IMR-90 (cell line): ENCODE results near the gene CATSPERZ. TPM values are rescaled to one million over a fixed set of nuclear protein-coding genes. Genes with fewer than 3 reads are reported as not detected.

Experiments used
- ATAC-seq: fragments of 200-7000 bp; cut with Tn5 transposase; 2 replicates; pipeline ENCODE4 v1.9.1; 2020; ENCODE audit warnings: low read depth, mild to moderate bottlenecking, moderate library complexity
- BruUV-seq: library from RNA; stranded (reverse); fragments of 400-500 nt; replicated peaks from 2 replicates; lab custom pipeline; 2021; lab: Mats Ljungman, UMichigan
- CTCF ChIA-PET: fragments of 300-600 bp; formaldehyde crosslinking; extraction: SDS; loops from one replicate; lab custom pipeline; 2021; ENCODE audit warnings: antibody characterized with exemption; lab: Yijun Ruan, JAX
- POLR2A ChIA-PET: fragments of 300-600 bp; sonication (Branson Sonifier 250); formaldehyde crosslinking; loops from one replicate; lab custom pipeline; 2022; ENCODE audit warnings: antibody characterized with exemption; ENCODE audit not compliant: unreplicated experiment; lab: Charles Lee
- DNase-seq: peaks from one replicate; pipeline ENCODE4 v3.0.0; 2013
- H2AFZ ChIP-seq: replicated peaks from 2 replicates; pipeline ENCODE3; 2013; ENCODE audit warnings: low read length, mild to moderate bottlenecking; ENCODE audit not compliant: poor library complexity
- H2AK5ac ChIP-seq: 2 replicates; pipeline ENCODE4 v1.6.1; 2013; ENCODE audit warnings: low read depth, low read length, inconsistent platforms
- H2AK9ac ChIP-seq: replicated peaks from 2 replicates; pipeline ENCODE3; 2013; ENCODE audit warnings: mild to moderate bottlenecking, low read depth, low read length, moderate library complexity; ENCODE audit not compliant: poor library complexity
- H2BK120ac ChIP-seq: 2 replicates; pipeline ENCODE4 v1.6.1; 2013; ENCODE audit warnings: low read depth, low read length, inconsistent platforms
- H2BK15ac ChIP-seq: 3 replicates; pipeline ENCODE4 v1.6.1; 2013; ENCODE audit warnings: low read depth, low read length, inconsistent platforms
- H2BK20ac ChIP-seq: 2 replicates; pipeline ENCODE4 v1.6.1; 2013; ENCODE audit warnings: low read depth, mild to moderate bottlenecking, inconsistent platforms, low read length, moderate library complexity
- H2BK5ac ChIP-seq: 2 replicates; pipeline ENCODE4 v1.6.1; 2013; ENCODE audit warnings: mild to moderate bottlenecking, low read depth, low read length, inconsistent platforms; ENCODE audit not compliant: poor library complexity, severe bottlenecking
- H3K14ac ChIP-seq: replicated peaks from 2 replicates; pipeline ENCODE4 v1.6.1; 2013; ENCODE audit warnings: low read depth, low read length, inconsistent platforms
- H3K18ac ChIP-seq: 2 replicates; pipeline ENCODE4 v1.6.1; 2013; ENCODE audit warnings: low read depth, low read length, control low read depth
- H3K23ac ChIP-seq: 2 replicates; pipeline ENCODE4 v1.6.1; 2013; ENCODE audit warnings: low read depth, low read length, inconsistent platforms
- H3K27ac ChIP-seq: 2 replicates; pipeline ENCODE4 v1.5.1; 2013; ENCODE audit warnings: mild to moderate bottlenecking, control low read depth, low read length; ENCODE audit not compliant: insufficient read depth
- H3K27me3 ChIP-seq: 2 replicates; pipeline ENCODE4 v1.6.1; 2013; ENCODE audit warnings: low read length; ENCODE audit not compliant: control insufficient read depth, insufficient read depth
- H3K36me3 ChIP-seq: 2 replicates; pipeline ENCODE4 v1.6.1; 2013; ENCODE audit warnings: low read length, mixed read lengths; ENCODE audit not compliant: control insufficient read depth, insufficient read depth
- H3K4ac ChIP-seq: 2 replicates; pipeline ENCODE4 v1.6.1; 2013; ENCODE audit warnings: low read depth, low read length, inconsistent platforms
- H3K4me1 ChIP-seq: 2 replicates; pipeline ENCODE4 v1.6.1; 2013; ENCODE audit warnings: low read length, mixed read lengths; ENCODE audit not compliant: control insufficient read depth, insufficient read depth
- H3K4me2 ChIP-seq: 2 replicates; pipeline ENCODE4 v1.6.1; 2013; ENCODE audit warnings: low read depth, mild to moderate bottlenecking, control low read depth, low read length, moderate library complexity
- H3K4me3 ChIP-seq: 2 replicates; pipeline ENCODE4 v1.5.1; 2013; ENCODE audit warnings: low read depth, mild to moderate bottlenecking, control low read depth, low read length, moderate library complexity; ENCODE audit not compliant: insufficient read depth
- H3K56ac ChIP-seq: 2 replicates; pipeline ENCODE4 v1.6.1; 2013; ENCODE audit warnings: low read length, inconsistent platforms; ENCODE audit not compliant: insufficient read depth; ENCODE audit errors: extremely low read depth
- H3K79me1 ChIP-seq, 2 experiments: 2 replicates each; pipeline ENCODE4 v1.6.1; 2013; ENCODE audit warnings: low read length in 2 of 2, inconsistent platforms in 1 of 2, low read depth in 1 of 2
- H3K9ac ChIP-seq: 2 replicates; pipeline ENCODE4 v1.6.1; 2013; ENCODE audit warnings: low read depth, low read length, control low read depth
- H3K9me1 ChIP-seq: 2 replicates; pipeline ENCODE4 v1.6.1; 2013; ENCODE audit warnings: low read length, inconsistent platforms; ENCODE audit not compliant: insufficient read depth
- H3K9me3 ChIP-seq: 2 replicates; pipeline ENCODE4 v1.6.1; 2013; ENCODE audit warnings: low read length; ENCODE audit not compliant: control insufficient read depth, insufficient read depth
- H4K20me1 ChIP-seq: 2 replicates; pipeline ENCODE4 v1.6.1; 2013; ENCODE audit warnings: low read length, inconsistent platforms; ENCODE audit not compliant: insufficient read depth
- H4K5ac ChIP-seq: 2 replicates; pipeline ENCODE4 v1.6.1; 2013; ENCODE audit warnings: mild to moderate bottlenecking, low read depth, low read length, control low read depth
- H4K8ac ChIP-seq, 2 experiments: 2 replicates each; pipeline ENCODE4 v1.6.1; 2013; ENCODE audit warnings: low read depth in 2 of 2, low read length in 2 of 2, control low read depth in 1 of 2, inconsistent platforms in 1 of 2
- H4K91ac ChIP-seq: 2 replicates; pipeline ENCODE4 v1.6.1; 2013; ENCODE audit warnings: low read depth, low read length, inconsistent platforms; ENCODE audit not compliant: insufficient read depth
- BHLHE40 ChIP-seq: fragments of 150-350 bp; IDR thresholded peaks from 2 replicates; pipeline ENCODE4 v1.6.1; 2016; ENCODE audit warnings: mild to moderate bottlenecking, low read depth, low read length
- CEBPB ChIP-seq: IDR thresholded peaks from 2 replicates; pipeline ENCODE4 v1.6.1; 2012; ENCODE audit warnings: low read depth, low read length, improper control_type of control experiment
- CHD1 ChIP-seq: IDR thresholded peaks from 2 replicates; pipeline ENCODE4 v1.6.1; 2012; ENCODE audit warnings: low read depth, low read length, improper control_type of control experiment
- FOS ChIP-seq: fragments of 150-350 bp; IDR thresholded peaks from 2 replicates; pipeline ENCODE4 v1.6.1; 2016; ENCODE audit warnings: low read depth, low read length
- MAFK ChIP-seq: IDR thresholded peaks from 2 replicates; pipeline ENCODE4 v1.6.1; 2012; ENCODE audit warnings: low read depth, low read length, improper control_type of control experiment
- MAZ ChIP-seq: IDR thresholded peaks from 2 replicates; pipeline ENCODE4 v1.6.1; 2012; ENCODE audit warnings: low read depth, mild to moderate bottlenecking, low read length, improper control_type of control experiment, moderate library complexity, borderline replicate concordance
- MXI1 ChIP-seq: IDR thresholded peaks from 2 replicates; pipeline ENCODE4 v1.6.1; 2012; ENCODE audit warnings: low read depth, mild to moderate bottlenecking, low read length, moderate library complexity, borderline replicate concordance
- NFE2L2 ChIP-seq: fragments of 150-350 bp; IDR thresholded peaks from 2 replicates; pipeline ENCODE4 v1.6.1; 2016; ENCODE audit warnings: low read depth, mild to moderate bottlenecking, low read length
- RAD21 ChIP-seq: IDR thresholded peaks from 2 replicates; pipeline ENCODE4 v1.6.1; 2012; ENCODE audit warnings: low read length, improper control_type of control experiment
- RFX5 ChIP-seq: IDR thresholded peaks from 2 replicates; pipeline ENCODE4 v1.8.0; 2012; ENCODE audit warnings: low read depth, mild to moderate bottlenecking, low read length, moderate library complexity
- SMC3 ChIP-seq: fragments of 150-350 bp; IDR thresholded peaks from 2 replicates; pipeline ENCODE4 v1.6.1; 2016; ENCODE audit warnings: low read depth, mild to moderate bottlenecking, antibody characterized with exemption, low read length, moderate library complexity
- WGBS, 2 experiments: methylation state at CpG; one replicate each; pipeline versions ENCODE4 v1.1.5 to v1.1.7; 2013; ENCODE audit warnings: missing lambda C conversion rate in 2 of 2; ENCODE audit not compliant: insufficient read length in 1 of 2; ENCODE audit errors: extremely low coverage in 2 of 2; 5-methylcytosine and 5-hydroxymethylcytosine counted together
- dilution Hi-C: fragments of 300-500 bp; cut with HindIII; formaldehyde crosslinking; loops from one replicate; pipeline ENCODE4 v1.14.3; 2018; ENCODE audit warnings: low sequenced_read_pairs; ENCODE audit not compliant: unreplicated experiment
- in situ Hi-C: fragments of 300-500 bp; cut with MboI; formaldehyde crosslinking; loops from 3 replicates; pipeline ENCODE4 v1.14.3; 2019; ENCODE audit warnings: low sequenced_read_pairs, inconsistent platforms, mixed read lengths
- intact Hi-C: fragments of 100-400 bp; cut with micrococcal nuclease; formaldehyde crosslinking; loops from 2 replicates; pipeline ENCODE4 v1.10.0; 2022
- polyA plus RNA-seq, 3 experiments: library from polyadenylated mRNA; depleted of rRNA; stranded (reverse); fragments of >200 nt; gene quantifications; 2 replicates each; pipeline ENCODE4 v1.2.3, GENCODE V29; 2012; ENCODE audit warnings: low replicate concordance in 1 of 3
- total RNA-seq: library from RNA; depleted of rRNA; stranded (reverse); fragments of >200 nt; gene quantifications from 2 replicates; pipeline ENCODE4 v1.2.3, GENCODE V29; 2012
- TF ChIP-seq, protein P1 (sequence below): fragments of 150-350 bp; IDR thresholded peaks from 2 replicates; pipeline ENCODE4 v1.6.1; 2017; ENCODE audit warnings: mild to moderate bottlenecking, antibody characterized with exemption, low read length, low read depth
- TF ChIP-seq, protein P2 (sequence below): conservative IDR thresholded peaks from 2 replicates; pipeline ENCODE4 v1.5.1; 2012; ENCODE audit warnings: mild to moderate bottlenecking, low read depth, low read length, improper control_type of control experiment

The CATSPERZ gene
- total and polyA plus RNA-seq, 2 of the 4 experiments (the other 2 are of a cell fraction), result not detected

DNA sequence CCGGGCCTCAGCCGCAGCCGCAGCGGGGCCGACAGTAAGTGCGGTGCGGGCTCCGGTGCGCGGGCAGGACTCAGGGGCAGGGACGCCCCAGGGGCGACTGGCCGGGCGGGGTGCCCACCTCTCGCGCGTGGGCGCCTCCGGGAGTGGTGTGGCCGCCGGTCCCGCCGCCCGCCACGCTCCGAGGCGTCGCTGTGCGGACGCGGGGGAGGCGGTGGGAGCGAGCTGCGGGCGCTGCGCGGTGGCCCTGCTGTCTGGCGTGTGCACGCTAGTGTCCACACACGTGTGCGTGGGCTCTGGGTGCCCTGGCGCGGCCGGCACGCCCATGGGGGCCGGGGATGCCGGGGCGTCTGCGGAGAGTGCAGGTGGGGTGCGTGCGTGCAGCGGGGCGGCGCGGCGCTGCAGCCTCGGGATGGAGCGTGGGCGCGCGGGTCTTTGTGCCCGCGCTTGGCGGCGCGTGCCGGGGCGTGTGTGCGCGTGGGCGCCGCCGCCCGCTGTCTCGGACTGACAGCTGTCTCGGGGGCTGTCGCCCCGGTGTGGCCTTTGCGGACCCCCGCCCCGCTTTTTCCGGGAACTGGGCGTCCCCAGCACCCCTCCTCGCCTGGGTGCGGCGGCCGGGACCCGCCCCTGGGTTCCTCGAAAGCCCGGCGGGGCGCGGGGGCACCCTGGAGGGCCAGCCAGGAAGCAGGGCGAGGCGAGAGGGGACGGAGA is 8.3 kb upstream of the CATSPERZ start (continued):
- TF ChIP-seq CHD1, result no peak

DNA sequence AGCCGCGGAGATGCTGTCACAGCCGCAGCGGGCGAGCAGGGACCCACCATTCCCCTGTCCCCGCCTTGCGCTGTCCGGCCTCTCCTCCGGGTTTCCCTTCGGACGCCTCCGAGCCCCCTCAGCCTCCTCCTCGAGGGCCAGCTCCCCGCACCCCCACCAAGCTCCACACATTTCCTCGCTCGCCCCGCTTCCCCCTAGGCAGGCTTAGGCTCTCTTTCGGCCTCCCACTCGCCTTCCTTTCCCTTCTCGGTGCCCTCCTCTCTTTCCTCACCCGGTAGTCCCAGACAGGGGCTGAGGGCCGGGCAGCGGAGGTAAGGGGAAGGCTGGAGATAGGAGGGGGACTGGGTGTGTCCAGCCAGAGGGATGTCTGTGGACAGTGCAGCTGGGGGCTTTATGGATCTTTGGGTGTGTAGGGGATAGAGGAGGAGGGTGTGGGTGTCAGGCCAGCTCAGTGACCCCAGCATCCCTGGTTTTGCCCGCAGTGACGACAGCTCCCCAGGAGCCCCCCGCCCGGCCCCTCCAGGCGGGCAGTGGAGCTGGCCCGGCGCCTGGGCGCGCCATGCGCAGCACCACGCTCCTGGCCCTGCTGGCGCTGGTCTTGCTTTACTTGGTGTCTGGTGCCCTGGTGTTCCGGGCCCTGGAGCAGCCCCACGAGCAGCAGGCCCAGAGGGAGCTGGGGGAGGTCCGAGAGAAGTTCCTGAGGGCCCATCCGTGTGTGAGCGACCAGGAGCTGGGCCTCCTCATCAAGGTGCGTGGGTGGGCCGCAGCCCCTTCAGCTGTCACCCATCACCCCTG is 7.5 kb upstream of the CATSPERZ start:
- intact Hi-C loops (no loop called here), in situ Hi-C loops (no loop called here), dilution Hi-C loops (no loop called here)
- no TSS peak for BruUV-seq
- no peak overlapping the region for H2BK5ac ChIP-seq
- peak overlapping the region; percentile 24; the same call in 1 of the 2 replicates for H3K4me3 ChIP-seq
- ChIA-PET POLR2A (no interaction called here), CTCF (interaction anchor here (1.1 kb wide), 1 partner anchor 8 kb away, joined by 5 read pairs; no protein-coding TSS in a partner anchor)
- H3K4ac ChIP-seq, result no peak overlapping the region
- H2AFZ ChIP-seq, result peak overlapping the region; percentile 72
- no peak overlapping the region for H2BK20ac ChIP-seq
- no peak overlapping the region for H3K14ac ChIP-seq
- peak; percentile 35 for ATAC-seq
- no peak overlapping the region for H3K23ac ChIP-seq
- H2BK15ac ChIP-seq, result no peak overlapping the region
- no peaks in the 10 kb centered on the region for H3K9me3 ChIP-seq
- H3K36me3 ChIP-seq, result no peaks in the 10 kb centered on the region
- no peak overlapping the region for H3K27ac ChIP-seq
- no peaks in the 10 kb centered on the region for H3K9me1 ChIP-seq
- peaks cover 5% of the 10 kb centered on the region; the same call in 1 of the 2 replicates for H4K20me1 ChIP-seq
- DNase-seq, result no peak
- no peak overlapping the region for H4K5ac ChIP-seq
- no peak overlapping the region for H2AK9ac ChIP-seq
- peaks cover 74% of the 10 kb centered on the region for H3K27me3 ChIP-seq
- H3K9ac ChIP-seq, result no peak overlapping the region
- H2BK120ac ChIP-seq, result no peak overlapping the region
- no peaks in the 10 kb centered on the region for H3K79me1 ChIP-seq
- WGBS, 2 experiments, result 24% methylated on average over 16 of the region's 42 CpGs; no CpG with 5 or more reads in 1 of the 2 experiments
- H3K18ac ChIP-seq, result no peak overlapping the region
- H3K4me2 ChIP-seq, result peak overlapping the region; percentile 18; the same call in 1 of the 2 replicates
- H3K56ac ChIP-seq, result no peak overlapping the region
- H3K4me1 ChIP-seq, result peaks cover 4% of the 10 kb centered on the region; the same call in 1 of the 2 replicates
- H2AK5ac ChIP-seq, result no peak overlapping the region
- H4K91ac ChIP-seq, result no peak overlapping the region
- no peak overlapping the region for H4K8ac ChIP-seq
- no peak for TF ChIP-seq BHLHE40
- no peak for TF ChIP-seq NFE2L2
- no peak for TF ChIP-seq CEBPB
- no peak for TF ChIP-seq MAFK
- TF ChIP-seq, protein P1, sequence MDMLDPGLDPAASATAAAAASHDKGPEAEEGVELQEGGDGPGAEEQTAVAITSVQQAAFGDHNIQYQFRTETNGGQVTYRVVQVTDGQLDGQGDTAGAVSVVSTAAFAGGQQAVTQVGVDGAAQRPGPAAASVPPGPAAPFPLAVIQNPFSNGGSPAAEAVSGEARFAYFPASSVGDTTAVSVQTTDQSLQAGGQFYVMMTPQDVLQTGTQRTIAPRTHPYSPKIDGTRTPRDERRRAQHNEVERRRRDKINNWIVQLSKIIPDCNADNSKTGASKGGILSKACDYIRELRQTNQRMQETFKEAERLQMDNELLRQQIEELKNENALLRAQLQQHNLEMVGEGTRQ, result no peak
- no peak for TF ChIP-seq RAD21
- no peak for TF ChIP-seq FOS
- no peak for TF ChIP-seq MXI1
- no peak for TF ChIP-seq SMC3
- TF ChIP-seq CHD1, result no peak
- TF ChIP-seq, protein P2, sequence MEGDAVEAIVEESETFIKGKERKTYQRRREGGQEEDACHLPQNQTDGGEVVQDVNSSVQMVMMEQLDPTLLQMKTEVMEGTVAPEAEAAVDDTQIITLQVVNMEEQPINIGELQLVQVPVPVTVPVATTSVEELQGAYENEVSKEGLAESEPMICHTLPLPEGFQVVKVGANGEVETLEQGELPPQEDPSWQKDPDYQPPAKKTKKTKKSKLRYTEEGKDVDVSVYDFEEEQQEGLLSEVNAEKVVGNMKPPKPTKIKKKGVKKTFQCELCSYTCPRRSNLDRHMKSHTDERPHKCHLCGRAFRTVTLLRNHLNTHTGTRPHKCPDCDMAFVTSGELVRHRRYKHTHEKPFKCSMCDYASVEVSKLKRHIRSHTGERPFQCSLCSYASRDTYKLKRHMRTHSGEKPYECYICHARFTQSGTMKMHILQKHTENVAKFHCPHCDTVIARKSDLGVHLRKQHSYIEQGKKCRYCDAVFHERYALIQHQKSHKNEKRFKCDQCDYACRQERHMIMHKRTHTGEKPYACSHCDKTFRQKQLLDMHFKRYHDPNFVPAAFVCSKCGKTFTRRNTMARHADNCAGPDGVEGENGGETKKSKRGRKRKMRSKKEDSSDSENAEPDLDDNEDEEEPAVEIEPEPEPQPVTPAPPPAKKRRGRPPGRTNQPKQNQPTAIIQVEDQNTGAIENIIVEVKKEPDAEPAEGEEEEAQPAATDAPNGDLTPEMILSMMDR, result no peak
- TF ChIP-seq MAZ, result no peak
- no peak for TF ChIP-seq RFX5
